Measurements from ENCODE around the gene CBR4.
A peak's percentile ranks its signal among the peaks of the same experiment; 100 is the strongest.

Gene CBR4

DNA sequence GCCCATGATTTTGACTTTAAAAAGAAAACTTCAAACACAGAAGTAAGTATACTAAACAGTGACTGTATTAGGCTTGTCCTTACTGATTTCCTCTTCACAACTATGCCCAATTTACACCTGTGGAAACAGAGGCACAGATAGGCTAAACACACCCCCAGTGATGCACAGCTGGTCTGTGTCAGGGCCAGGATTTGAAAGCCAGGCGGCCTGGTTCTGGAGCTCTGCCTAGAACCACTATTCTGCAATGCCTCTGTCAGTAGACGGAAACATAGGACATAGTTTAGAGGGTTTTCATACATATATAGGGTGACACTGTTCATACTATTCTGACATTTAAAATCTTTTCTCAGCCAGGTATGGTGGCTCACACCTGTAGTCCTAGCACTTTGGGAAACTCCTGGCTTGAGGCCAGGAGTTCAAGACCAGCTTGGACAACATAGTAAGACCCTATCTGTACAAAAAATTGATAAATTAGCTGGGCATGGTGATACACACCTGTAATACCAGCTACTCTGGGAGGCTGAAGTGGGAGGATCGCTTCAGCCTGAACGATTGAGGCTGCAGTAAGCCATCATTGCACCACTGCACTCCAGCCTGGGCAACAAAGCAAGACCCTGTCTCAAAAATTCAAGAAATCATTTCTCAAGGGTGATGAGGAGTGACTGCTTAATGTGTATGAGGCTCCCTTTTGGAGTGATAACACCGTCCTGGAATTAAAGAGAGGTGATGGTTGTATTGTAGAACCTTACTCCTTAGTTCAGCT lies 23.0 kb upstream of the CBR4 start:
- no peak for DNase-seq

DNA sequence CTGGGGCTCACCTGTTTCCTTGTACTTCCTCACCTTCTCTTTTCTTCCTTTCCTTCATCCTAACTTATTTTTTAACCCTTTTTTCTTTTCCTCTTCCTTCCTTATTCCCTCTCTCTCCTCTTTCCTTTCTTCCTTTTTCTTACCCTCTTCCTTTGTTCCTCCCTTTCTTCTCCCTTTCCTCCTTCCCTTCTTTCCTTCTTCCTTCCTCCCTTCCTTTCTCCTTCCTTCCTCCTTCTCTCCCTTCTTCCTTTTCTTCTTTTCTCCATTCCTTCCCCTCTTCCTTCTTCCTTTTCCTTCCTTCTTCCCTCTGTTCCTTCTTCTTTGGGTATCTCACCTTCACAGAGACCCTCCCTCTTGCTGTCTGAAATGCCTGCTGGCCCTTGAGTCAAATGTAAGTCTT lies 22.1 kb upstream of the CBR4 start:
- DNase-seq: no peak

GRCh38 chr4:169031392-169031791 lies 21.3 kb upstream of the CBR4 start:
- no peak for DNase-seq

DNA sequence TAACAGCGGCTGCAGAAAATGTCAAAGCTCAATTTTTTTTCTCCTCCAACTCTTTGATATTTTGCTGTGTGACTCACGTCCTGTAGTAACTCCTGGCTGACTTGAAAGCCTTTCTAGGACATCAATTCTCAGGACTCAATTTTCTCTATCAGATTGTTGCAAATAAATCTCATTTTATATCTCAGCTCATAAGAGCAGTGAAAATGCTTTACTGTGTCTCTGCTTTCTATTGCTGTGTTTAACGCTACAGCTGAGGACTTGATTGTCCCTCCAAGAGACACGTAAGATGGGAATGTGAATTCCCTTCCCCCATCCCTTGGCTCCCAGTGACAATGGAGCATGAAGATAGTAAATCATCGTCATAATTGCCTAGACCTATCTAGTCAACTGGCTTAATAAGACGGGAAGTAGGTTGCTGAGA lies 20.5 kb upstream of the CBR4 start:
- DNase-seq: no peak

GRCh38 chr4:169029947-169030346 lies 19.9 kb upstream of the CBR4 start:
- no peak for DNase-seq

GRCh38 chr4:169027663-169028062 lies 17.6 kb upstream of the CBR4 start:
- no peak for DNase-seq

DNA sequence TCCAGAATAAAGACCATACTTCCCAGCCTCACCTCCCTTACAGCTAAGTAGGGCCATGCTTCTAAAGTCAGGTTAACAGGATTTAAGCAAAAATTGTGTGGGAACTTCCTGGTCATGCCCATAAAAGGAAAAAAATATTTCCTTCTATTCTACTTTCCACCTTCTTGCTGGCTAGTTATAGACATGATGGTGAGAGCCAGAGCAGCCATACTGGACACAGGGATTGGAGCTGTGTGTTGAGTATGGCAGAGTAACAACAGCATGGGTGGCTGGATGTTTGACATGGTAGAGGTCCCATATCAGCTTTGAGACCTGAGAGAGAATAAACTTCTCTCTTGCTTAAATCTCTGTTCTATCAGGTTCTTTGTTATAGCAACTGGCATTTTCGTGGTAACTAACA lies 15.1 kb upstream of the CBR4 start:
- DNase-seq: no peak

GRCh38 chr4:169024762-169025161 lies 14.7 kb upstream of the CBR4 start:
- no peak for DNase-seq

DNA sequence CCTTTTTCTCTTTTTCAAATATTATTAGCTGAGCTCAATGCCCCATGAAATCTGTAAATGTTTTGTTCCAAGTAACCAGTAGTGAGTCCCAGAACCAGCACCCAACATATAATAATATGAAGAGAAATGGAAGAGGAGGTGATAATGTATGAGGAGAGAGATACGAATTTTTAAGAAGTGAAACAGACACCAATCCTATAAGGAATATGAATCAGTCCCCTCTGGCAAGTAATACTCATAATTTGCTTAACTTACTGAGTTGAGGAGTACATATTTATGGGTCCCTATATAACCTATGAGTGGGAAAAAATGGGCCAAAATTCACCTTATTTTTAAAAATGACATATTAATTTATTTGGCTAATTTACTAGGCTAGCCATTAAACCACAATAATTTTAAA lies 8.4 kb upstream of the CBR4 start:
- DNase-seq: no peak

- no peak for DNase-seq
Measured at GRCh38 chr4:169017971-169018370, 7.9 kb upstream of the CBR4 start.

GRCh38 chr4:169015186-169015623 lies 5.2 kb upstream of the CBR4 start:
- DNase-seq: no peak

GRCh38 chr4:169014586-169014985 lies 4.5 kb upstream of the CBR4 start:
- DNase-seq: no peak

DNA sequence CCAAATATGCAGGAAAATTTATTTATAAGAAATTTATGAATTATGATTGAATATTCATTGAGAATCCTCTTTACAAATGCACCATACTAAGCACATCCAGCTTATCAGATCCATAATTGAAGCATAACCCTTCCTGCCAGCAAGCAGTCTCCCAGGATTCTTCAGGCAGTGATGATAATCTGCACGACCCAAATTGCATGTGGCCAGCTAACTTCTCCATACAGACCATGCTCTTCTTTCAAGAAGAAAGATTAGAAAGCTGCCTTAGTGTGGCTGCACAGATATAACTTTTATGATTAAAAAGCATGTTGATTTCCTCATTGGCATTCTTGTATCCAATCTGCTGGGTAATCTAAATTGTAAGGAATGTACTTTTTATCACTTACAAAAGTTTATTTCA lies 3.3 kb upstream of the CBR4 start:
- DNase-seq: no peak

DNA sequence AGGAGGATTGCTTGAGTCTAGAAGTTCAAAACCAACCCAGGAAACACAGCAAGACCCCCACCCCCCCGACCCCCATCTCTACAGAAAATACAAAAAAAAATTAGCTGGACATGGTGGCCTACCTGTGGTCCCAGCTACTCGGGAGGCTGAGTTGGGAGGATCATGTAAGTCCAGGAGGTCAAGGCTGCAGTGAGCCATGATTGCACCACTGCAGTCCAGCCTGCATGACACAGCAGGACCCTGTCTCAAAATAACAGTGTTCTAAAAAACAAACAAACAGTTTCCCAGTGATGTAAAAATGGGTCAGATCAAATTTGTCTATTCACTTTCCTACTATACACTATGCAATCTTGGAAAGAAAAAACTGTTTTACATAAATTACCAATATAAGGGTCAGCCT lies 2.0 kb upstream of the CBR4 start:
- DNase-seq: no peak

DNA sequence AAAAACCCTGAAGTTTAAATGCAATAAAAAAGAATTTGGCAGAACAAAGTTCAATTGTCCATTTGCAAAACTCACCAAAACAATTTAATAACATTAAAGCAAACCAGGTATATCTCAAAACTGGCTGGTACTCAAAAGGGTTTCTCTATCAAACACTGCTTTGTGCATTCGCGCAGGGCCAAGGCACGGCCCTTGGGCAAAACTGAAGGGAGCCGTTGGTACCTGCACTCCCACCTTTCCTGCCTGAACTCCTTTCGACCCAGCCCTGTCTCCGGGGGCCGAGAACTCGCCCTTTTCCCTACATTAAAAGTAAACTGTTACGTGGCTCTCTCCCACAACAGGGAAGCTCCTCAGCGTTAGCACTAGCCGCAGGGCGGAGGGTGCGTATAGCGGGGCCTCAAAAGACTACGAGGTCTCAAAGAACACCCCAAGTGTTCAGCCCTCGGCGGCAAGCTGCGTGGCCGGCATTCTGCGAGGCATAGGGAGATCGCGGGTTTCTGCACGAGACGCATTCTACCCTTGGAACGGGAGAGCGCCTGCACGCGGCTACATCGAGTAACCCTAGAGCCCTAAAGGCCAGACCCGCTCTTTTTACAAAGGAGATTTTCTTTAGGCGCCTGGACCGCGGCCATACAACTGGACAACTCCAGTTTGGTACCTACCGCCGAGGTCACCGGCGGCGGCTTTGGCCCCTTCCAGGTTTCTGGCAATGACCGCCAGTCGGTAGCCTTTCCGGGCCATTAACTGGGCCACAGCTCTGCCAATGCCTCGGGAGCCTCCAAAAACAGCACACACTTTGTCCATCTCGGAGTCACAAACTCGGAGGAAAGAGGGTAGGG lies 550 bp downstream of the CBR4 start:
- DNase-seq: peak; percentile 41

DNA sequence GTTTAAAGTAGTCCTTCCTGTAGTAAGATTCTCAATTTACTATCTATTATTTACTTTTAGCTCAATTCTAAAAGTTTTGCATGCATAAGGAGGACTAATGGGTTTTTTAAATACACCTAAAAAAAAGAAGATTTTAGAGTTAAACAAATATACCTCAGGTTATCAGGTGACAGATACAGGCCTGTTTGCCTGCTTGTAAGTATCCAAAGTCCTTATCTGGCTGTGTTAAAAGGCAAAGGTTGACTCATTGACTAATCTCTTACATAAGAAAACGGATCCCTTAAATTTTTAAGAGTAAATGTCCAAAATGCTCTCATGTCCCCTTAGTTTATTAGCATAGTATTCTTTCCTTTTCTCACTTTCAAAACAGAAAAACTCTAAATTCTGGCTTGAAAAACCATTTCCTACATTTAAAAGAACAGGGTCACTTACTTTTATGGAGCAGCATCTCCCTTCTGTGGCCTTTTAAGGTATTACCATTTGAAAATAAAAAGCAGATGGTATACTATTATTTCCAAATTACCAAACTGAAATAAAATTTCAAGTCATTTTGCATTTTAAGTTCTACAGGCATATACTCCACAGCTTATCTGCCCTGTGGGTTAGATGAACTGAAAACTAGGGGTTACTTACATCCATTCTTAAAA lies 4.5 kb downstream of the CBR4 start:
- DNase-seq: no peak

DNA sequence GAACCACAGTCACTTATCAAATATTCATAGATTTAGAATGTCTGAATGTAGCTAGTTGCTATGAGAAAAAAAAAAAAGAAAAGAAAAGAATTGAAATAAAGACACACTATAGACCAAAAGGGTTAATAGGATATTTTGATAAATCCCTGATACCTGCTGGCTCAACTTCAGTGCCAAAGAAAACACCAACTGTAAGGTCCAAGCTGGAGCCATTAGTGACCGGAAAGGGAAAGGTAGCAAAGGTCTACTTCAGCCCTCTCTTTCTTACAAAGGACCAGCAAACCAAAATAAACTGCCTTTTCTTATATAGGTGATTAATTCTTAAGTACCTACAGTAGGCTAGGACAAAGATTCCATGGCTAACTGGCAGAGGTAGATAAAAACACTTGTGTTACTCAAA lies 9.7 kb downstream of the CBR4 start:
- no peak for DNase-seq

- no peak for DNase-seq
Measured at GRCh38 chr4:168999809-169000208, 10.2 kb downstream of the CBR4 start.

GRCh38 chr4:168998596-168998995 lies 11.5 kb downstream of the CBR4 start:
- no peak for DNase-seq

GRCh38 chr4:168995537-168996295 lies 14.3 kb downstream of the CBR4 start:
- no peak for DNase-seq

DNA sequence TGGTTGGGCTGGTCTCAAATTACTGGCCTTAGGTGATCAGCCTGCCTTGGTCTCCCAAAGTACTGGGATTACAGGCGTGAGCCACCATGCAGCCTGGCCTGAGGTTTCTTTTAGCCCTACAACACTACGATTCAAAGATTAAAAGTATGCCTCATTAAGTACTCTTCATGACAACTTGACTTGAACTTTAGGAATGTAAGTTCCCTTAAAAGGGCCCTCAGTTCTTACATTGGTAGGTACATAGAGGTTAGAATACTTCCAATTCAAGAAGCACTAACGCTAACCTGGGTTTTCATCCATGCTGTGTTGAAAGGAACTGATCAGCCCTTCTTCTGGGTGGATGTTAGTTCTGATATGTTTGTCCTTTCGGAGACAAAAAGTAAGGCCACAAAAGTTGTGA lies 15.1 kb downstream of the CBR4 start:
- DNase-seq: no peak

GRCh38 chr4:168993714-168994510 lies 16.1 kb downstream of the CBR4 start:
- no peak for DNase-seq
